HepG2 (cell line): ENCODE measurements around the gene ZNF563. TPM values are rescaled to one million over a fixed set of nuclear protein-coding genes. Genes with fewer than 3 reads are reported as not detected.
A peak's percentile ranks its signal among the peaks of the same experiment; 100 is the strongest.

Experiments used
- DNMT1 ChIP-seq: sonication (generic); formaldehyde crosslinking; IDR thresholded peaks from 2 replicates; pipeline ENCODE4 v1.5.1; 2020; ENCODE audit warnings: mild to moderate bottlenecking, missing genetic modification reagents
- EEA1 ChIP-seq: sonication (generic); formaldehyde crosslinking; IDR thresholded peaks from 2 replicates; pipeline ENCODE4 v1.5.1; 2020; ENCODE audit warnings: mild to moderate bottlenecking, missing genetic modification reagents, borderline replicate concordance
- GTF2F1 ChIP-seq: fragments of 150-350 bp; IDR thresholded peaks from 2 replicates; pipeline ENCODE4 v1.6.1; 2014; ENCODE audit warnings: low read length
- MED8 ChIP-seq: sonication (generic); formaldehyde crosslinking; IDR thresholded peaks from 2 replicates; pipeline ENCODE4 v1.8.1; 2023; ENCODE audit warnings: mild to moderate bottlenecking, missing genetic modification reagents; ENCODE audit not compliant: insufficient replicate concordance
- NFE2L1 ChIP-seq: sonication (generic); formaldehyde crosslinking; IDR thresholded peaks from 2 replicates; pipeline ENCODE4 v1.4.0; 2020; ENCODE audit warnings: missing genetic modification reagents, mild to moderate bottlenecking, borderline replicate concordance
- NONO ChIP-seq, 2 experiments: fragments of 450-650 bp in 1 of 2; sonication (generic) in 1 of 2; formaldehyde crosslinking in 1 of 2; IDR thresholded peaks in 1 of 2; conservative IDR thresholded peaks in 1 of 2; 2 replicates each; pipeline versions ENCODE4 v1.6.1 to v1.8.0; 2017 to 2022; ENCODE audit warnings: mild to moderate bottlenecking in 1 of 2, missing genetic modification reagents in 1 of 2, moderate library complexity in 1 of 2
- PRDM10 ChIP-seq: sonication (generic); formaldehyde crosslinking; IDR thresholded peaks from 2 replicates; pipeline ENCODE4 v1.4.0; 2020; ENCODE audit warnings: low read depth, missing genetic modification reagents
- THAP9 ChIP-seq: sonication (generic); formaldehyde crosslinking; IDR thresholded peaks from 2 replicates; pipeline ENCODE4; 2020; ENCODE audit warnings: missing genetic modification reagents, mild to moderate bottlenecking, borderline replicate concordance
- ZBED4 ChIP-seq: sonication (generic); formaldehyde crosslinking; IDR thresholded peaks from 2 replicates; pipeline ENCODE4 v1.4.0; 2020; ENCODE audit warnings: missing genetic modification reagents, borderline replicate concordance
- ZBTB25 ChIP-seq: IDR thresholded peaks from 2 replicates; pipeline ENCODE4 v1.6.1; 2018; ENCODE audit warnings: missing genetic modification reagents
- ZBTB7B ChIP-seq: sonication (generic); formaldehyde crosslinking; IDR thresholded peaks from 2 replicates; pipeline ENCODE4 v1.4.0; 2020; ENCODE audit warnings: missing genetic modification reagents
- ZFAT ChIP-seq: sonication (generic); formaldehyde crosslinking; conservative IDR thresholded peaks from 2 replicates; pipeline ENCODE4 v1.8.1; 2023; ENCODE audit warnings: missing genetic modification reagents, inconsistent platforms
- ZNF205 ChIP-seq: IDR thresholded peaks from 2 replicates; pipeline ENCODE4 v1.6.1; 2018; ENCODE audit warnings: missing biosample characterization, missing genetic modification reagents
- ZNF460 ChIP-seq: sonication (generic); formaldehyde crosslinking; IDR thresholded peaks from 2 replicates; pipeline ENCODE4 v1.5.1; 2020; ENCODE audit warnings: missing genetic modification reagents, mild to moderate bottlenecking, borderline replicate concordance
- ZNF572 ChIP-seq: sonication (generic); formaldehyde crosslinking; IDR thresholded peaks from 2 replicates; pipeline ENCODE4 v1.5.1; 2020; ENCODE audit warnings: mild to moderate bottlenecking, missing genetic modification reagents
- polyA plus RNA-seq, 8 experiments: library from polyadenylated mRNA; depleted of rRNA in 3 of 8; stranded (reverse) in 7 of 8; unstranded in 1 of 8; fragments of >200 nt; fragmentation: Illumina TruSeq in 4 of 8; extraction: Trizol in 4 of 8; gene quantifications; 2 replicates each; pipeline versions ENCODE4 v1.2.1 to v1.2.3, GENCODE V29; 2011 to 2016; ENCODE audit warnings: low read depth in 4 of 8, missing spikeins in 1 of 8, mixed read lengths in 1 of 8; ENCODE audit not compliant: insufficient read depth in 1 of 8
- total RNA-seq, 5 experiments: library from RNA; depleted of rRNA; stranded (reverse); fragments of >200 nt; fragmentation: Illumina TruSeq; extraction: Trizol; gene quantifications; 2 replicates each; pipeline ENCODE4 v1.2.3, GENCODE V29; 2016; ENCODE audit warnings: low read depth in 1 of 5

The ZNF563 gene
- total and polyA plus RNA-seq, 2 of the 13 experiments (the other 11 are each of a cell fraction or from before 2014, with no cell fraction given) = 7.5 to 19.5 TPM

- no peak for TF ChIP-seq ZFAT
- no peak for TF ChIP-seq EEA1 (CRISPR knock-in tag)
- TF ChIP-seq PRDM10 (CRISPR knock-in tag) = peak; percentile 74; the same call in 1 of the 2 replicates
- peak; percentile 90 for TF ChIP-seq ZBTB7B (CRISPR knock-in tag)
- TF ChIP-seq NONO (IDR thresholded peaks at IDR 0.05) = no peak
- TF ChIP-seq NONO (CRISPR knock-in tag; conservative IDR thresholded peaks at IDR 0.05) = peak; percentile 49; the same call in 1 of the 2 replicates
- TF ChIP-seq ZNF205 (CRISPR knock-in tag) = peak; percentile 51; the same call in 1 of the 2 replicates
- no peak for TF ChIP-seq MED8 (CRISPR knock-in tag)
- TF ChIP-seq ZBED4 (CRISPR knock-in tag) = peak; percentile 43; the same call in 1 of the 2 replicates
- TF ChIP-seq ZNF460 (CRISPR knock-in tag) = no peak
- TF ChIP-seq DNMT1 (CRISPR knock-in tag) = no peak
- peak; percentile 17; the same call in 1 of the 2 replicates for TF ChIP-seq ZBTB25 (CRISPR knock-in tag)
- no peak for TF ChIP-seq NFE2L1 (CRISPR knock-in tag)
- TF ChIP-seq ZNF572 (CRISPR knock-in tag) = no peak
- TF ChIP-seq GTF2F1 = no peak
- no peak; the same call in 1 of the 2 replicates for TF ChIP-seq THAP9 (CRISPR knock-in tag)
These were observed 32.1 kb upstream of the ZNF563 start, which contains the start of gene ZNF442 (continued) for GRCh38 chr19:12365236-12366162.
